NCI-H524 treated with DMSO at 0.1 percent for 48 hours (cell line): ENCODE measurements around the gene LTBP1.
"Not testable (repeated sequence)": the region's sequence is repeated elsewhere in the genome, so short reads cannot be mapped to it uniquely, and the experiment has no call there.

Experiments
- DNase-seq: peaks from one replicate; lab custom pipeline; 2025; lab: John Stamatoyannopoulos, UW

The LTBP1 gene

GRCh38 chr2:33433279-33434235, 486.8 kb downstream of the LTBP1 start:
- no peak for DNase-seq

GRCh38 chr2:33435518-33435917, 488.8 kb downstream of the LTBP1 start:
- DNase-seq, result no peak

GRCh38 chr2:33436083-33436482, 489.3 kb downstream of the LTBP1 start:
- no peak for DNase-seq

- DNase-seq, result no peak
These were observed 490.5 kb downstream of the LTBP1 start for GRCh38 chr2:33437297-33437696.

- DNase-seq, result no peak
These were observed 491.1 kb downstream of the LTBP1 start for GRCh38 chr2:33437815-33438214.

DNA sequence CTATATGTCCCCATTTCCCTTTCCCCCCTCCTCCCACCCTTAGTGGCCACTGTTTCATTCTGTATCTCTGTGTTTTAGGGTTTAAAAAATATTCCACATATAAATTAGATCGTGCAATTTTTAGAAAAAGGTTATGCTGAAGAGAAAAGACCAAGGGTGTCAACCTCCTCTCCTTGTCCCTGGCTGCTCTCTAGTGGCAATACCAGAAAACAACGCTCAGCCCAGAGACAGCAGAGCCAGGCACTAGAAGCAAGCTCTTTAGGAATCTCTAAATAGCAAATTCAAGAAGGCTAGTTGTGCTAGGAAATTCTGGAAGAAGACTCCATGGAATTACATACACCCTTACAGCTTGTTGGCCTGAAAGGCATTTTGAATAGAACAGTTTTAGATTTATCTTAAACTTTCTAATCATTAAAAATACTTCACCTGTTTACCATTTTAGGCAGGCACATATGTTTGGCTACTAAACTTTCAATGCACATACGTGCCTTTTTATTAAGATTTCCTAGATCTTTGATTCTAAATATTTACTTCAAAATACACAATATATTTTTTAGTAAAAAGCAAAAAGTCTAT, 494.6 kb downstream of the LTBP1 start:
- DNase-seq, result peak; percentile 3

GRCh38 chr2:33442052-33442451, 495.3 kb downstream of the LTBP1 start:
- DNase-seq, result not testable (repeated sequence)

GRCh38 chr2:33442528-33443079, 495.9 kb downstream of the LTBP1 start:
- no peak for DNase-seq

DNA sequence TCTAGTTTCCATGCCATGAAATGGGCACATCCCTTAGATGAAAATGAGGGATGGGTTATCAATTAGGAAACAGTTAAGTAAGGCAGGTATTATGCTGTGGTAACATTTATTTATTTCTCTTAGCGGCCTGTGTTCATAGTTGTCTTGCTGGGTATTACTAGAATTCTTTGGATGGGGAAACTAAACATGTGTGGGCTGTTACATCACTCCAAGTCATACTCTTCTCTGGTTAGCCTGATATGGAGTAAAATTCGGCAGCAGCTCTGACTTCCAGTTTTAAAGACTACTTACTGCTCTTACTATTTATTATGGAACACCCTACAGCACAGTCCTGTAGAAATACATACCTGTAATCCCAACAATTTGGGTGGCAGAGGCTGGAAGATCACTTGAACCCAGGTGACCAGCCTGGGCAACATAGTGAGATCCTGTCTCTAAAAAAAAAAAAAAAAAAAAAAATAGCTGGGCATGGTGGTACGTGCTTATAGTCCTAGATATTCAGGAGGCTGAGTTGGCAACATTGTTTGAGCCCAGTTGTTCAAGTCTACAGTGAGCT, 496.6 kb downstream of the LTBP1 start:
- DNase-seq, result no peak

DNA sequence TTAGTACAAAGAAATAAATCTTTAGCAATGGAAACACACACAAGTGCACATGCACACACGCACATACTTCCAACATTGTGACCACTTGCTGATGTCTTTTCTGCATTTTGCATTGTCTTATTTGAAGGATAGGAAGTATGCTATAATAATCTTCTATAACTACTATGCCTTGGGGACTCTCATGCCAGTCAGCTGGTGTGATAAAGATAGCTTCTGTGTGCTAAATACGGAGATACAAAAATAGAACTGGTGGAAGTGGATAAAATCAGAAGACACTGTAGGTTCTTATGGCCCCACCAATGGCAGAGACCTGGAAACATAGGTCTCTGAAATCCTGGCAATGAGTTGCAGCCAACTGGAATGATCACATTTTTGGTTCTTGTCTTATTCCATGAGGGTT, 498.2 kb downstream of the LTBP1 start:
- DNase-seq, result no peak

- no peak for DNase-seq
These were observed 501.6 kb downstream of the LTBP1 start for GRCh38 chr2:33448220-33448899.
